ENCODE data around the gene METRNL.

METRNL gene

DNA sequence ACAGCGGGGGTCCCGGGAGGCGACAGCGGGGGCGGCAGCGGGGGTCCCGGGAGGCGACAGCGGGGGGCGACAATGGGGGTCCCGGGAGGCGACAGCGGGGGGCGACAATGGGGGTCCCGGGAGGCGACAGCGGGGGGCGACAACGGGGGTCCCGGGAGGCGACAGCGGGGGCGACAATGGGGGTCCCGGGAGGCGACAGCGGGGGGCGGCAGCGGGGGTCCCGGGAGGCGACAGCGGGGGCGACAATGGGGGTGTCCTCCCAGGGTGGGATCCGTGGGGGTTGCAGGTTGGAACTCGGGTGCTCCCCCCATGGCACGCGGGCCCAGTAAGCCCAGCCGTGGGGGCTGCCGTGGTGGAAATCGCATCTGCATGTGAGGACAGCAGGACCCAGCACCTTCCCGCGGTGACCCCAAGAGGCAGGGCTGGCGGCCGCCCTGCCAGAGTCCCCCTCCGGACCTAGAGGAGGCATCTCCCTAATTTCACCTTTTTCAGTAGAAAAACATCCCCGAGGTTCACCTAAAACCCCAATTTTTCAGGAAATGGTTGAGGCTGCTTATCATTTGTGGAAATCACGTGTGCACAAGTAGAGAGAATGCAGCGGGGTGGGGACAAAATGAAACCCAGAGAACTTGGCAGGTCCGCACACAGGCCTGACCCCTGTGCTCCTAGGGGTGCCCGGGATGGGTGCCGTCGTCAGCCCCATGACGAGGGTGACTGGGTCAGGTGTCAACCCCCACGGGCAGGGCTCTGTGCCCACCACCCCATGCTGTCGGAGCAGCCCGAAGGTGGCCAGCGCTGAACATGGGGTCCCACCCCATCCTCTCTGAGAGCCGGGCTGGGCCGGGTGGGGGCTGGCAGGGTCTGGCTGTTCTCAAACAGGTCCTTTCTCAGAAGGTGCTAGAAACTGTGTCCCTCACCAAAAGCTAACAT is 10.5 kb upstream of the METRNL start:
- Histone ChIP-seq H3K27me3 (ENCODE audit: insufficient read depth, low read length) (no peaks in the 10 kb centered on the region), H2AFZ (ENCODE audit: low read length, unreplicated experiment) (no peak overlapping the region), H3K4me3 (ENCODE audit: low read depth, low read length) (no peak overlapping the region), H3K27ac (ENCODE audit: low read depth, low read length) (no peak overlapping the region), H3K4me1 (ENCODE audit: control insufficient read depth, insufficient read depth, low read length, unreplicated experiment) (no peaks in the 10 kb centered on the region), H3K36me3 (ENCODE audit: insufficient read depth, low read length) (no peaks in the 10 kb centered on the region), H3K79me2 (ENCODE audit: control insufficient read depth, insufficient read depth, low read length, unreplicated experiment) (no peaks in the 10 kb centered on the region)

DNA sequence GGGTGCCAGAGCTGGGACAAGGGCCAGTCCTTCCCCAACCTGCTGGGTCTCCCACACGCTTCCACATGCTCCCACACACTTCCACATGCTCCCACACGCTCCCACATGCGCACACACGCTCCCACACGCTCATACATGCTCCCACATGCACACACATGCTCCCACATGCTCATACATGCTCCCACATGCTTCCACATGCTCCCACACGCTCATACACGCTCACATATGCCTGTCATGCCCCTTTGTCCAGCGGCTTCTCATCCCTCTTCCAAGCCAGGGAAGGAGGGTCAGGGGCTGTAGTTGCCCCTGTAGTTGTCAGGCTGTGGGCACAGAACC is 9.9 kb upstream of the METRNL start:
- Histone ChIP-seq H2AFZ (ENCODE audit: low read length, unreplicated experiment) (no peak overlapping the region), H3K36me3 (ENCODE audit: insufficient read depth, low read length) (no peaks in the 10 kb centered on the region), H3K27ac (ENCODE audit: low read depth, low read length) (no peak overlapping the region), H3K79me2 (ENCODE audit: control insufficient read depth, insufficient read depth, low read length, unreplicated experiment) (no peaks in the 10 kb centered on the region), H3K4me3 (ENCODE audit: low read depth, low read length) (no peak overlapping the region), H3K27me3 (ENCODE audit: insufficient read depth, low read length) (no peaks in the 10 kb centered on the region), H3K4me1 (ENCODE audit: control insufficient read depth, insufficient read depth, low read length, unreplicated experiment) (no peaks in the 10 kb centered on the region)

DNA sequence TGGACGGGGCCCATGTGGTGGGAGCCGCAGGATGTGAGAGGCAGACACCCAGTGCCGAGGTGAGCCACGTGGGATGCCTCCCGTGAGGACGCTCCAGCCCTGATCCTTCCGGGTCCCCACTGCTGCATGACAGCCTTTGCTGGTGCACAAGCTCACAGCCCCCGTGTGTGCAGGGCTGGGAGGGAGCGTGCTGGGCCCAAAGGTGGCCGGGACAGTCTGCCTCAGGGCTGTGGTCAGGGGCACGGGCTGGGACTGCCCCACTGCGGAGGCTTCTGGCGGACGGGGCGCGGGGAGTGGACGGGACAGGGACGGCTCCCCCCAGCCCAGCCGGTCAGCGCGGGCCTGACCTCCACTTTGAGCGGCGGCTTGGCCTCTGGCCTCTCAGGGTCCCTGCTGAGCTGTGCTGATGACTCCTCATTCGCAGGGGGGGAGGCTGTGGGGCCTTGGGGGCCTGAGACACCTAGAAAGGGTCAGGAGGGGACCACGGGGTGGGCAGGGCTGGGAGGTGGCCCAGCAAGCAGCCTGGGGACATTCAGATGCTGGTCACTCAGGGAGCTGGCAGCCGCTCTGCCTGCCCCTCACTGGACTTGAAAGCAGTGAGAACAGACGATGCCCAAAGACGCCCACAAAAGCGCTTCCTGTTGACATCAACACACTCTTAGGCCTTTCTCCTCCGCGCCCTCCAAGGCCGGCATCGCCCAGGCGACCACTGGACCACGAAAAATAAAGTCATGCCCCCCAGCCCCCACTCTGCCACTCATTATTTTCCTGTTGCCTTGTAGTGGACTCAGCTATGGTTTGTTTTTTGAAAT is 9.3 kb upstream of the METRNL start:
- no peak overlapping the region for H3K4me3 ChIP-seq (ENCODE audit: low read depth, low read length)
- H3K27me3 ChIP-seq (ENCODE audit: insufficient read depth, low read length) = no peaks in the 10 kb centered on the region
- H3K4me1 ChIP-seq (ENCODE audit: control insufficient read depth, insufficient read depth, low read length, unreplicated experiment) = no peaks in the 10 kb centered on the region
- no peak overlapping the region for H2AFZ ChIP-seq (ENCODE audit: low read length, unreplicated experiment)
- no peak overlapping the region for H3K27ac ChIP-seq (ENCODE audit: low read depth, low read length)
- H3K79me2 ChIP-seq (ENCODE audit: control insufficient read depth, insufficient read depth, low read length, unreplicated experiment) = no peaks in the 10 kb centered on the region
- H3K36me3 ChIP-seq (ENCODE audit: insufficient read depth, low read length) = no peaks in the 10 kb centered on the region

DNA sequence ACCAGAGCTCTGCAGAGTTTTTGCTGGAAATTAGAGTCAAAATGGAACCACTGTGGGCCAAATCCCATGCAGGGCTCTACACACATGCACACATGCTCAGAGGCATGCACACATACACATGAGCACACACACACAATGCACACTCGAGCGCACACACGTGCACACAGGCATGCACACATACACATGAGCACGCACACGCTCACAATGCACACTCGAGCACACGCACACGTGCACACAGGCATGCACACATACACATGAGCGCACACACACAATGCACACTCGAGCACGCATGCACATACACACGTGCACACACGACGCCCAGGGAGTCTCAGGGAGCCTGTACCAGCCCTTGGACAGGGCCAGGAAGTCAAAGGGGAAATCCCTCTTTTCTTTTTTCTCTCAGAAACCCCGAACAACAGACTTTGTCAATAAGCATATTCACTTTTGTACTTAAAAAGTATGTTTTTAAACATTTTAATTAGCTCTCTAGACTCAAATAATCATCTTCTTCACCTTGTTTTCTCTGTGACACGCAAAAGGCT is 8.5 kb upstream of the METRNL start:
- no peak overlapping the region for H3K27ac ChIP-seq (ENCODE audit: low read depth, low read length)
- no peak overlapping the region for H3K4me3 ChIP-seq (ENCODE audit: low read depth, low read length)
- H3K36me3 ChIP-seq (ENCODE audit: insufficient read depth, low read length) = no peaks in the 10 kb centered on the region
- H3K4me1 ChIP-seq (ENCODE audit: control insufficient read depth, insufficient read depth, low read length, unreplicated experiment) = no peaks in the 10 kb centered on the region
- H2AFZ ChIP-seq (ENCODE audit: low read length, unreplicated experiment) = no peak overlapping the region
- H3K27me3 ChIP-seq (ENCODE audit: insufficient read depth, low read length) = no peaks in the 10 kb centered on the region
- no peaks in the 10 kb centered on the region for H3K79me2 ChIP-seq (ENCODE audit: control insufficient read depth, insufficient read depth, low read length, unreplicated experiment)

DNA sequence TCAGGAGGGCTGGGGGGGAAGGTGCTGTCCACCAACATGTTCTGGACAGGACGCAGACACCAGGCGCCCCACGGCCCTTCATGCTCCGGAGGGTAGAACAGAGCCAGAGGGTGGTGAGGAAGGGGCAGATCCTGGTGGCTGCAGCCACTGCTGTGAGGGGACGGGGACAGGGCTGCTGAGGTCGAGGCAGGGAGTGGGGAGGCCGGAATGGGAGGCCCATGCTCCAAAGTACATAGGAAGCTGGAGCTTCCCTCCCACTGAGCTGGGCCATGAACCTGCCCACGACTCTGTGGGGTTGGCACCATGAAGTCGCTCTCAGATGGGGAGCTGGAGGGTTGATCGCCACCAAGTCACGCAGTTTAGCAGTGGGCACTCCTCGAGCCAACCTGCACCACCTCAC is 8.0 kb upstream of the METRNL start:
- H2AFZ ChIP-seq (ENCODE audit: low read length, unreplicated experiment) = no peak overlapping the region
- H3K27me3 ChIP-seq (ENCODE audit: insufficient read depth, low read length) = no peaks in the 10 kb centered on the region
- no peak overlapping the region for H3K27ac ChIP-seq (ENCODE audit: low read depth, low read length)
- H3K79me2 ChIP-seq (ENCODE audit: control insufficient read depth, insufficient read depth, low read length, unreplicated experiment) = no peaks in the 10 kb centered on the region
- H3K36me3 ChIP-seq (ENCODE audit: insufficient read depth, low read length) = no peaks in the 10 kb centered on the region
- no peaks in the 10 kb centered on the region for H3K4me1 ChIP-seq (ENCODE audit: control insufficient read depth, insufficient read depth, low read length, unreplicated experiment)
- no peak overlapping the region for H3K4me3 ChIP-seq (ENCODE audit: low read depth, low read length)

DNA sequence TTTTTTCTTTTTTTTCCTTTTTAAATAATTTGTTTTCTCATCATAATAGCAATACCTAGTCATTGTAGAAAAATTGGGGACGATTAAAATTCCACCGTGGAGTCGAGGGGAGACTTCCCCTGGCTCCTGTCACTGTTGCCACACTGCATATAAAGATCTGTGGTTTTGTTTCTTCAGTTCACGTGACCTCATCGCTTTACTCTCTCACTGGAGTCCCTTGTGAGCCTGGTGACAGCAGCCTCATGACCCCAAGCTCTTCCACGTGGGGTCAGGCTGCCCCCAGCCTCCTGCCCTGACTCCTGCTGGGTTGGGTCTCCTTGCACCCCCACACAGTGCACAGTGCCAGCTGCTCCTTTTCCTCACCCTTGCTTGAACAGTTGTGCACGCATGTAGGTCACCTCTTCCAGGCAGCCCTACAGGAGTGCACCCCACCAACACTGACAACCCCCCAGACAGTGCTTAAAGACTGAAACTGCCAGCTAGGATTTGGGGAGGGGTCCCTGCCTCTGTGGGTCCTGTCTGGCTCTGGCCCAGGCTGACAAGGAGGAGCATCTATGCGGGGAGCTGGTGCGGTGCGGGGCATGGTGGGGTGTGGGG is 7.3 kb upstream of the METRNL start:
- Histone ChIP-seq H3K36me3 (ENCODE audit: insufficient read depth, low read length) (no peaks in the 10 kb centered on the region), H3K4me1 (ENCODE audit: control insufficient read depth, insufficient read depth, low read length, unreplicated experiment) (no peaks in the 10 kb centered on the region), H3K4me3 (ENCODE audit: low read depth, low read length) (no peak overlapping the region), H3K27ac (ENCODE audit: low read depth, low read length) (no peak overlapping the region), H3K79me2 (ENCODE audit: control insufficient read depth, insufficient read depth, low read length, unreplicated experiment) (no peaks in the 10 kb centered on the region), H3K27me3 (ENCODE audit: insufficient read depth, low read length) (no peaks in the 10 kb centered on the region), H2AFZ (ENCODE audit: low read length, unreplicated experiment) (no peak overlapping the region)

DNA sequence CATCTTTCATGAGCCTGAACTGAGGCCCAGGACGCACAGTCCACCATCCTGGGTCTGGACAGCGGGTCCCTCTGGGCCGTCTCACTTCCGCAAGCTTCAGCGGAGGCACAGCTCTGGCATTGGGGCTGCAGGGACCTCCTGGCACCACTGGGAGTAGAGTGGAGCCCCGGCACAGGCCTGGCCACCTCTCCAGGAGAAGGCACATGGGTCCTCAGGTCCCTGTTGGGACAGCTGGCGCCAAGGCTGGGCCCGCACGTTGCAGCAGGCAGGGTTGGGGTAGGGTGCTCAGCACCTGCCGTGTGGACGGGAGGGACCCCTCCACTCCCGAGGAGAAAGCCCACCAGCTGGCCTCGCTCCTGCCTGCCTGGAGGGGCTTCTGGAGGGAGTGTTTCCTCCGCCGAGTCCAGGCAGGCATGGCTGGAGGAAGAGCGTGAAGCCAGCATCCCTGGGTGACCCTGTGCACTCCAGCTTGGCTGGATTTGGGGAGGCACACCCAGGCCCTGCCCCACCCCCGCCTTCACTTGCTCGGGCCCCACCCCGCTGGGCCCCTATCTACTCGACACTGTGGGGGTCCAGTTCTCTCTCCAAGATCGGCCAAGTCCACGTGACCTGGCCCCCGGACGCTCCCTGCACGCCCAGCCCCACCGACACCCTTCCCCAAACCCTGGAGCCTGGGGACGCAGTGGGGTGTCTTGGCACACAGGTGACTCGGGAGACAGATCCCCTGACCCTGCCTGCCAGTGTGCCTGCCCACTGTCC is 6.6 kb upstream of the METRNL start:
- Histone ChIP-seq H2AFZ (ENCODE audit: low read length, unreplicated experiment) (no peak overlapping the region), H3K36me3 (ENCODE audit: insufficient read depth, low read length) (no peaks in the 10 kb centered on the region), H3K79me2 (ENCODE audit: control insufficient read depth, insufficient read depth, low read length, unreplicated experiment) (no peaks in the 10 kb centered on the region), H3K27me3 (ENCODE audit: insufficient read depth, low read length) (no peaks in the 10 kb centered on the region), H3K4me1 (ENCODE audit: control insufficient read depth, insufficient read depth, low read length, unreplicated experiment) (no peaks in the 10 kb centered on the region), H3K27ac (ENCODE audit: low read depth, low read length) (no peak overlapping the region), H3K4me3 (ENCODE audit: low read depth, low read length) (no peak overlapping the region)

DNA sequence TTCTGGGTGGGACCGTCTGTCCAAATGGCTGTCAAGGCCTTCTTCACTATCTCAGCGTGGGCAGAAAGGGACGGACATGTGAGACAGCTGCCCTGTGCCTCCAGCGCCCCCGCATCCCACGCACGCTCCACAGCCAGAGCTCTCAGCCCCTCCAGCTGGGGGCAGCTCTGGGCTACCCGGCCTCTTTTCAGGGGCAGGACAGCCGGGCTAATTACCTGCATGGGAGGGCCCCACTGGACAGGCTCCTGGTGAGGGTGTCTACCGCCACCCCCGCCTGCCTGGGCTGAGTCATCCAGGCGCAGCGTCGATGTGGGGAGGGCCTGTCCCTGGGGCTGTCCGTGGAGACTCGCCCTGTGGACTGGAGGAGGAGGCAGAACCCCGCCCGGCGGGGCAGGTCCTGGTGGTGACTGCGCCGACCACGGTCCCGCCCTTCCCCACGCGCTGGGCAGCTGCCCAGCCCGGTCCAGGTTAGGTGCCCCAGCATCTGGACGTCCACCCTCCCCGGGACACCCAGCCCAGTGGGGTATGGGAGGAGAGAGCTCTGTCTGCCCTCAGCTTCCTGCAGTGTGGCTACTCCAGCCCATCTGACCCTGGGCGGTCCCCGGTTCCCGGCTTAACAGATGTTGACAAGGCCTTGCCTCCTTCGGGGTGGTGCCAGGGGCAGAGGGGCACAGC is 5.9 kb upstream of the METRNL start:
- H3K4me3 ChIP-seq (ENCODE audit: low read depth, low read length) = no peak overlapping the region
- no peaks in the 10 kb centered on the region for H3K36me3 ChIP-seq (ENCODE audit: insufficient read depth, low read length)
- H3K79me2 ChIP-seq (ENCODE audit: control insufficient read depth, insufficient read depth, low read length, unreplicated experiment) = no peaks in the 10 kb centered on the region
- H3K27me3 ChIP-seq (ENCODE audit: insufficient read depth, low read length) = peaks cover 7% of the 10 kb centered on the region; the same call in 1 of the 2 replicates
- no peaks in the 10 kb centered on the region for H3K4me1 ChIP-seq (ENCODE audit: control insufficient read depth, insufficient read depth, low read length, unreplicated experiment)
- no peak overlapping the region for H2AFZ ChIP-seq (ENCODE audit: low read length, unreplicated experiment)
- H3K27ac ChIP-seq (ENCODE audit: low read depth, low read length) = no peak overlapping the region

DNA sequence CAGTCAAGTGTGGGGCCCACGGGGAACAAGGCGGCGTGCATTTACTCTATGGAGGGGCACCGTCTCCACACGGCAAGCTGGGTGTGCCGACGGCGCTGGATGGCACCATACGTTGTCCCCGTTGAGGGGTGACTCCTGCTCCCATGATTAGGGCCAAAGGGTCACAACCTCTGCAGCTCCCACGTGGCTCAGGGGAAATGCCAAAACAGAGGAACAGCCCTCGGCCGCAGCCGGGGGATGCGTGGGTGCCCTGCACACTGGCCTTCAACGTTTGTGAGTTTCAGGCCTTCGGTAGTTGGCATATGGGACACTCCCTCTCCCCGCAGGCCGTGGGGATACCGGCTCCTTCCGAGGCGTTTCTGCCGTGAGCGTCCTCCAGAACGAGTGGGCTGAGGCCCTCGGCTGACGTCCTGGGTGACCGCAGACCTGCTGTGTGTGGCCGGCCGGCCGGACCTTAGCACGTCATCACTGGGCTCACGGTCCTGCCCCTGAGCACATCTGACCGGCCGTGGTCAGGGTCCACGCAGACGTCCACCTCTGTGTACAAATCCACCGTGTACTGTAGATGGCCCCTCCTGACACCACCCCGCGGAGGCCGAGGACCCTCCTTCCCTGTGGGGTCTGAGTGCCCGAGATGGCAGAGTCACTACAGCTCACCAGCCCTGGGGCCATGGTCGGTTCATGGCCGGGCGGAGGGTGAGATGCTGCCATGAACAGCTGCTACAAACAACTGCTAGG is 4.8 kb upstream of the METRNL start:
- H3K4me1 ChIP-seq (ENCODE audit: control insufficient read depth, insufficient read depth, low read length, unreplicated experiment) = no peaks in the 10 kb centered on the region

More for the DNA sequence above, 4.8 kb upstream of the METRNL start:
- Histone ChIP-seq H3K27ac (ENCODE audit: low read depth, low read length) (no peak overlapping the region), H3K79me2 (ENCODE audit: control insufficient read depth, insufficient read depth, low read length, unreplicated experiment) (no peaks in the 10 kb centered on the region), H3K4me3 (ENCODE audit: low read depth, low read length) (no peak overlapping the region), H2AFZ (ENCODE audit: low read length, unreplicated experiment) (no peak overlapping the region), H3K36me3 (ENCODE audit: insufficient read depth, low read length) (no peaks in the 10 kb centered on the region), H3K27me3 (ENCODE audit: insufficient read depth, low read length) (peaks cover 13% of the 10 kb centered on the region; the same call in 1 of the 2 replicates)
